GM19238 (cell line): ENCODE measurements around the gene KCNT1.

ENCODE experiments used
- DNase-seq: peaks from one replicate; pipeline ENCODE4 v3.0.0; 2011; ENCODE audit warnings: low spot score; ENCODE audit not compliant: insufficient read length

The KCNT1 gene

DNA sequence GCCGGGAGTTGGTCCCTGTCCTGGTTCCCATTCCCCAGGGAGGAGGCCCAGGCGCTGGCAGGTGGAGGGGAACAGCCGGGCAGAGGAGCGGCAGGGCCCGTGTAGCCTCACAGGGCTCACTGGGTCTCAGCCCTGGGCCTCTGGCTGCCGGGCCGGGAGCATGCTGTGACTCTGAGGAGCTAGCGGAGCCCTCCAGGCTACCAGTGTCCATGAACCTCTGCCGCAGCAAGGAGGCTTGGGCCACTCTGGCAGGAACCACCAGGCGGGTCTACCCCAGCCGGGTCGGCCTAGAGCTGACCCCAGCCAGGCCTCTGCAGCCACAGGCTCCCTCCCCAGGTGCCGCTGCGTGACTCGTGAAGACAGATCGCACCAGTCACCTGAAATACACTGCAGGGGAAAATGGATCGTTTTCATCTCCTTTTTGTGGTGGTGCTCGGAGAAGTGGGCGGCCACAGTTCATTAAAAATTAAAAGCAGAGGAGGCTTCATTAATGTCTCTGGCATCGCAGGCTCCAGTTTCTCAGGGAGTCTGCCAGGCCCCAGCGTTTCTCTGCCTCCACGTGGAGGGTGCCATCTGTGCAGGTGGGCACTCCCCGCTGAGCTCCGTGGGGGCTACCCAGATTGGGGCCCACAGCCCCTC, 43.8 kb downstream of the KCNT1 start:
- no peak for DNase-seq

- DNase-seq: no peak
Observed at GRCh38 chr9:135746565-135746964, 44.6 kb downstream of the KCNT1 start.

DNA sequence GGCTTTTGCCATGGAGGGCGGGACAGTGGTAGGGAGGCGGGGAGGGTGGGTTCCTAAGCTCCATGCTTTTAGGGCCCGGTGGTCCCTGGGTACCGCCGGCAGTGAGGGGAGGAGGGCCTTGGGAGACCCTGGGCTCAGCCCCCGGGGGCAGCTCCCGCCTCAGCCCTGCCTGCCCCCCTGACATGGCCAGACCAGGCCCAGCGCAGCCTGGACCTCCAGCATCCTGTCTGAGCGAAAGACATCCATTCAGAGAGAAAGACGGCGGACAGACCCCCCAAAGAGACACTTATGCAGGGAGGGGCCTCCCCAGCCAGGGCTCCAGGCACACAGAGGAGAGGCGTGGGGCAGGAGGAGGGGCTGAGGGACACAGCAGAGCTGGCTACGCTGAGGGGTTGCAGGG, 45.3 kb downstream of the KCNT1 start:
- no peak for DNase-seq

- DNase-seq: no peak
Observed at GRCh38 chr9:135748676-135749075, 46.7 kb downstream of the KCNT1 start.

DNA sequence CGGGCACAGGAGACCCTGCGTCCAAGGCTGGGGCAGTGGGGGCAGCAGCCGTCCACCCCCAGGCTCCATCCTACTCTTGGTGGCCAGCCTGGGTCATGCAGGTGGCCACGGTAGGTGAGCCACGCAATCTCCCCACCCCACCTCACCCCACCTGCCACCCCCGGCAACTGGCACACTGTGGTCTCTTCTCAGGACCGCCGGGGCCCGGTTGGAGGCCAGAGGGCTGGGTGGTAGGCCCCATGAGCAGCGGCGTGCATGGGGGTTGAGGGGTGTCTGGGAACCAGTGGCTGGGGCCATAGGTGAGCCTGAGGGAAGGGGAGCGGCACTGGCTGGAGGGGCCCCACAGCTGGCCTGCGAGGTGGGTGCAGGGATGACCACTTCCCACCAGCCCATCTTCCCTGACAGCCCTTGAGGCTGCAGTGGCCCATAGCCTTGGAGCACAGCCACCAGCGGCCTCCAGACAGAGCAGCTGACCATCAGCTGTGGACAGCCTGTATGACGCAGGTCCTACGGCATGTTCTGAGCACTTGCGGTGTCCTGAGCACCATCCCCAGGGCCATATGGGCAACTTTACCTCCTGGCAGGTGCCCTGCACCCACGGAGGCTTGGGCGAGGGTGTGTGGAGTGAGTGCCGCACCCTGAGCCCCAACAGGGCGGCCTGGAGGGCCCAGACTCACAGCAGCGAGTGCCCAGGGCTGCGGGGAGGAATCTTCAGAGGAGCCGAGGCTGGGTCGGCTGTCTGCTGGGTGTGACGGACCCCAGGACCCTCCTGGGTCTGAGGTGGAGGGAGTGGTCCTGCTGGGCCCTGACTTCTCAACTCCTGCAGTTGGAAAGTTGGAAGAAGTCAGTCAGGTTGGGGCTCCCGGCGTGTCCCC, 47.4 kb downstream of the KCNT1 start:
- no peak for DNase-seq

- DNase-seq: no peak
Observed at GRCh38 chr9:135750786-135751185, 48.8 kb downstream of the KCNT1 start.

GRCh38 chr9:135751501-135751900, 49.5 kb downstream of the KCNT1 start:
- no peak for DNase-seq

DNA sequence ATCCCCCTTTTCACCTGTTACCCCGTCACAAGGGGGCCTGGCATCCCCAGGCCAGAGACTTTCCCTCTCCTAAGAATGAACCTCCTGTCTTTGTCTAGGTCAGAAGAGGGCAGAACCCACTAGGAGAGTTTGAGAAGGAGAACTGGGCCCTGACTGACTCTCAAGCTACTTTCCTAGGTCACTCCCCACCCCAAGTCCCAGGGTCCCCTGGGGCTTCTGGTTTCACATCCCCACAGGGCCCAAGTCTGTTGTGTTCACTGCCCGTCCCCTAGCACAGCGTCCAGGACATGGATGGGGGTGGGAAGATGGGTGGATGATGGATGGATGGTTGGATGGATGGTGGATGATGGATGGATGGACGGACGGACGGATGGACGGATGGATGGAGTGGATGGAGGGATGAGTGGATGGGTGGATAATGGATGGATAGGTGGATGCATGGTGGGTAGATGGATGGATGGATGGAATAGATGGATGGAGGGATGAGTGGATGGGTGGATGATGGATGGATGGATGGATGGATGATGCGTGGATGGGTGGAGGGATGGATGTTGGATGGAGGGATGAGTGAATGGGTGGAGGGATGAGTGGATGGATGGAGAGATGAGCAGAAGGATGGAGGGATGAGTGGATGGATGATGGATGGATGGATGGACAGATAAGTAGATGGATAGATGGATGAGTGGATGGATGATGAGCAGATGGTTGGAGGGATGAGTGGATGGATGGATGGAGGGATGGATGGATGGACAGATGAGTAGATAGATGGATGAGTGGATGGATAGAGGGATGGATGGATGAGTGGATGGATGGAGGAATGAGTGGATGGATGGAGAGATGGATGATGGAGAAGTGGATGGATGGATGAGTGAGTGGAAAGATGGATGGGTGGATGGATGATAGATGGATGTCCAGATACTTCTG, 50.6 kb downstream of the KCNT1 start:
- DNase-seq: no peak

- no peak for DNase-seq
Observed at GRCh38 chr9:135753391-135754105, 51.6 kb downstream of the KCNT1 start.

DNA sequence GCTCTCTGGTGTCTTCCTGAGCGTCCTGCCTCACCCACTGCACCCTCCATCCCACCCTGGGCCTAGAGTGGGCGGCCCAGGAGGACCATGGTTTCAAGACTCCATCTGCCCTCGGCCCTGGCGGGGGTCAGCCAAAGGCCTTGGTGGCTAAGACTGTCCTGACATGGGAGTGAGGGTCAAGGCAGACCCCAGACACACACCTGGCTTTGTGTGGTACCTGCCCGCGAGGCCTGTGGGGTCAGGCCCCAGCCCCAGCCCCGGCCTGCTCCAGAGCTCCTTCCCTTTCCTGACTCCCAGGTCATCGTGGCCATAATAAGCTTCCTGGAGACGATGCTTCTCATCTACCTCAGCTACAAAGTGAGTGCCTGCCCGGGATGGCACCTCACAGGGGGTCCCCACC, 54.6 kb downstream of the KCNT1 start:
- DNase-seq: no peak

DNA sequence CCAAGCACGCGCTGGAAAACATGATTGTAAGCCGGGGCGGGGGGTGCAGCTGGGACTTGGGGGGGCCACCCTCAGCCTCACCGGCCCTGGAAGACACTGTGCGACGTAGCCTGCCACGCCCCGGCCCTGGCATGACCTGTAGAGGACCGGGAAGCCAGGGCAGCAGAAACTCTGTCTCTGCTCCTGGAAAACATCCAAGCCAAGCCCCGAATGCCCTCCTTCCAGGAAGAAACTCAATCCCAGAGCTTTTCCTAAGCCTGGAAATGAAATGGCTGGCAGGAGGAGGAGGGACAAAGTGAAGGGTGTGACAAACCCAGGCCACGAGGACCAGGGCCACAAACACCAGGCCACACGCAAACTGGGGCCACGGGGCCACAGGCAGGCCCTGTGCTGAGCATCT, 55.4 kb downstream of the KCNT1 start:
- no peak for DNase-seq

DNA sequence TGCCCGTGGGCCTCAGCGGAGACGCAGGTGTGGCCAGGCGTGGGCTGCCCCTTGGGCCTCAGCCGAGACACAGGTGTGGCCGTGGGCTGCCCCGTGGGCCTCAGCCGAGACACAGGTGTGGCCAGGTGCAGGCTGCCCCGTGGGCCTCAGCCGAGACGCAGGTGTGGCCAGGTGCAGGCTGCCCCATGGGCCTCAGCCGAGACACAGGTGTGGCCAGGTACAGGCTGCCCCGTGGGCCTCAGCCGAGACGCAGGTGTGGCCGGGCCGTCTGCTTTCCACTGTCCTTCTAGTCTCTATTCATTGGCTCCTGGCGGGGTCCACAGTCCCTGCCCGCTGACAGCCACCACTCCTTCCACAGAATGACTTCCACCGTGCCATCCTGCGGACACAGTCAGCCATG, 56.1 kb downstream of the KCNT1 start:
- DNase-seq: no peak

DNA sequence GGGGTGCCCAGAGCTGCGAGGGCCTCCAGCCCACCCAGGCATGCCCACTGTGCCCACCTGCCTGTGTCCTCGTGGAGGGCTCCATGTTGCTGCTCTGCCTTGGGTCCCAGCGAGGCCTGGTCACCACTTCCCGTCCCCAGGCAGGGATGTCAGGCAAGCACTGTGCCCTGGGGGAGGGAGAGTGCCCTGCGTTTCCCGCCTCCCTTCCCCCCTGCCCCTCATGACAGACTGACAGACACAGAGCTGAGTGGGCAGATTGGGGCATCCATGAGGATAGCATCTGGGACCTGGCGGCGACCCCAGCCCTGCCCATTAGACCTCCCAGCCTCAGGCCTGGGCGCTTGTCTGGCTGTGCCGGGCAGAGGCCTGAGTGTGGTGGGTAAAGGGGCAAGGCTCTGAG, 56.9 kb downstream of the KCNT1 start:
- no peak for DNase-seq

DNA sequence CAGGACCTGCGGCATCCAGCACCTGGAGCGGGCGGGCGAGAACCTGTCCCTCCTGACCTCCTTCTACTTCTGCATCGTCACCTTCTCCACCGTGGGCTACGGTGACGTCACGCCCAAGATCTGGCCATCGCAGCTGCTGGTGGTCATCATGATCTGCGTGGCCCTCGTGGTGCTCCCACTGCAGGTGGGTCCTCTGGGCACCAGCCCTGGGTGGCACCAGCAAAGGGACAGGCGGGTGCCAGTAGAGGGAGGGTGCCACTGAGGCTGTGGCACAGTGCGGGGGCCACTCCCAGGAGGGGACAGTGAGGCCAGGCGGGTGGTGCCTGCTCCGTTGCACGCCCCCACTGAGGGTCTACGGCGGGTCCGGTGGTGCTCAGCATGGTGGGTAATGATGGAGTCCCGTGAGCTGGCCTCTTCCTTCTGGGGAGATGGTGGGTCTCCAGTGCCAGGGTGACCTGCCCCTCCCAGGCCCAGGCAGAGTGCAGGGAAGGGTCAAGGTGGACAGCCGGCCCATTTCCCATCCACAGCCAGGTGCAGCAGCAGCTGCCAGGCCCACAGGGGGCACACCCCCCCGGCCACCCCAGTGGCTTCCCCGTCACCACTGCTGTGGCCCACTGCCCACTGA, 57.8 kb downstream of the KCNT1 start:
- no peak for DNase-seq

DNA sequence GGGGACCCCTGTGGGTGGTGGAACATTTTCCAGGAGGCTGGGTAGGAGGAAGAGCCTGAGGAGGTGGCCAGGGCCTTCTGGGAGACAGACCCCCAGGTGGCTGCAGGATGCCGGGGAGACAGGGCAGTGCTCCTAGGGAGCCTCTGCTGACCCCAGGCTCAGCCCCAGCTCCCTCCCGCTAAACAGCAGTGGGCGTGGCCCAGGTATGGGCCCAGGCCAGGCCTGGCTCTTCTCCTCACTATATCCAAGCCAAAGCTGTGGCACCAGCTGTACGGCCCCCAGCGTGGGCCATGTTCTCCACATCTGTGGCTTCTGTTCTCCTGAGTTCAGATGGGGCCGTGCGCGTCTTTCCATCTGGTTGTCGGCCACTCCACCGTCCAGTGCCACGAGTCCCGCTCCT, 58.5 kb downstream of the KCNT1 start:
- no peak for DNase-seq

DNA sequence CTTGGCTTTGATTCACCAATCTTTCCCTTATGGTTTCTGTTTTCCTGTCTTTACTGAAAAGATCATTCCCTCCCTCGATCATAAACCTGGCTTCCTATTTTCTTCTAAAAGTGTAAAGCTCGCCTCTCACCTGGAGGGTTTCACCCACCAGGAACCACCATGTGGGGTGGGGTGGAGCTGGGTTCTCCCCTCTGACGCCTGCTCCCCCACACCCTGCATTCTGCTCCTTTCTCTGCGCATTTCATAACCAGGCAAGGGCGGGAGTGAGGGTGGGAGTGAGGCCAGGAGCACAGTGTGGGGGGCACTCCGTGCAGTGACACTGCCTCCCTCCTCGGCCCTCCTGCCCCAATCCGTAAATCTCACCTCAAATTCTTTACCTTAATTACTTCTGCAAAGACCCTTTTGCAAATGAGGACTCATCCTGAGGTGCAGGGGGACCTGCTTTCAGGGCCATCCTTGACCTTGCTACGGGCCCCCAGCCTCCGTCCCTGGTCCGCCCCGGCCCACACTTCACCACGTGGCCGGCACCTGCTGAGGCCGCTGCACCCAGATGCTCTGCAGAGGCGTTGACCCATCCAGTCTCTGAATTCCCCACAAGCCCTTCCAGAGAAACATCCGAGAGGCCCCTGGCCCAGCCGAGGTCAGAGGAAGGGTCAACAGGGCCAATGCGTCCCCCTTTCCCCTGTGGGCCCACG, 59.3 kb downstream of the KCNT1 start:
- no peak for DNase-seq

DNA sequence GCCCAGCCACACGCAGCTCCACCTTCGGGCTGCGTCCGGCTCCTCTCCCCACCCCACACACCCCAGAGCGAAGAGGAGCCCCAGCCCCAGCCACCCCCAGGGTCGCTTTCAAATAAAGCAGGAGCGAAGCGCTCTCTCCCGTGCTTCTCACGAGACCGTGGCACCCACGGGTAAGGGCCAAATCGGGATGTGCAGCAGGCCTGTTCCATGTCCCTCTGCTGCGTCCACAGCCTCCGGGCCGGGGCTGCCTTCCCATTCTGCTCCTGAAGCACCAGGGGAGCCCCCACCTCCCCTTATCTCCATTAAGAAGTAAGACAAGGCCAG, 59.8 kb downstream of the KCNT1 start:
- DNase-seq: no peak

DNA sequence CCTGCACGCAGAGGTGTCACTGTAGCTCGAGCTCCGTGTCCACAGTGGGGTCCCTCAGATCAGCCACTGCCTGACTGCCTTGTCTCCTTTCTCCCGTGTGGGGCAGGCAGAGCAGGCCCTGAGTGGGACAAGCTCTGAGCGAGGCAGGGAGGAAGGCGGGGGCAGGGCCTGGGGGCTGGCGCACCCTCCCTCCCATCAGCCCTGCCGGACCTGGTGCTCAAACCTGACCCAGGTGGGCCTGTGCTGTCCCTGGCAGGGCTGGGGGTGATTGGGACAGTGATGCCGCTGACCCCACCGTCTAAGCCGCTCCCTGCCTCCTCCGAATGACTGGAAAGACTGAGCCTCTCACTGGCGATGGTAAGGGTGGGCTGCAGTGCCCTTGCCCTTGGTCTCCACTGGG, 60.9 kb downstream of the KCNT1 start:
- no peak for DNase-seq

DNA sequence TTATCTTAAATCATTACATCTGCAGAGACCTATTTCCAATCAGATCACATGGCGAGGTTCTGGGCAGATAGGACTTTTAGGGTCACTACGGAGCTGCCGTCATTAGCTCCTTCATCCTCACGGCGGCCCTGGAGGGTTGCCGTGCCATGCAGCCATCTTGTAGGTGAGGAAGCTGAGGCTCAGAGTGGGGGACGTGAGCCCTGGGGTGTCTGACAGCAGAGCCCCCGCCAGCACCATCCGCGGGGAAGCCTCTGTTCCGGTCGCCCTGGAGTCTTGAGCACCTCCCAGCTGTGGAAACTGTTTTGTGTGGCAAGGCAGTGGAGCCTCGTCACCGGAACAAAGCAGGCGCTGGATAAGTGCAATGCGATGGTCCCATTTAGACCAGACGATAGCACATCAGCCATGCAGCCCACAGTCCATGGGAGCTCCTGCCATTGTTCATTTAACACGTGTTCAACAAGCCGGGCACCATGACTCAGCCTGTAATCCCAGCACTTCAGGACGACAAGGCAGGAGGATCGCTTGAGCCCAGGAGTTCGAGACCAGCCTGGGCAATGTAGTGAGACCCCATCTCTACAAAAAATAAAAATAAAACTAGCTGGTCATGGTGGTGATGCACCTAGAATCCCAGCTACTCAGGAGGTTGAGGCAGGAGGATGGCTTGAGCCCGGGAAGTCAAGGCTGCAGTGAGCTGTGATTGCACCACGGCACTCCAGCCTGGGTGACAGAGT, 61.9 kb downstream of the KCNT1 start:
- DNase-seq: no peak

- DNase-seq: no peak
Observed at GRCh38 chr9:135764731-135765130, 62.7 kb downstream of the KCNT1 start.
